GM12878 (cell line): ENCODE results near the gene FBLN5. TPM values are rescaled to one million over a fixed set of nuclear protein-coding genes. Genes with fewer than 3 reads are reported as not detected.

Source experiments
- ATAC-seq: fragments of 200-7000 bp; cut with Tn5 transposase; 3 replicates; pipeline ENCODE4 v1.9.1; 2020; ENCODE audit warnings: mild to moderate bottlenecking, moderate library complexity
- BruUV-seq: library from RNA; stranded (reverse); fragments of 400-500 nt; replicated peaks from 2 replicates; lab custom pipeline; 2021; lab: Mats Ljungman, UMichigan
- CTCF ChIA-PET: fragments of 300-600 bp; sonication (Branson Sonifier 250); formaldehyde crosslinking; extraction: SDS; loops from one replicate; lab custom pipeline; 2021; ENCODE audit warnings: inconsistent platforms; lab: Yijun Ruan, JAX
- POLR2A ChIA-PET: fragments of 350-600 bp; formaldehyde crosslinking; extraction: SDS; loops from one replicate; lab custom pipeline; 2021; ENCODE audit warnings: inconsistent platforms; lab: Charles Lee
- RAD21 ChIA-PET: fragments of 300-600 bp; sonication (Branson Sonifier 250); formaldehyde crosslinking; loops from one replicate; lab custom pipeline; 2023; ENCODE audit warnings: antibody characterized with exemption; ENCODE audit not compliant: unreplicated experiment; lab: Charles Lee
- SMC1A ChIA-PET: fragments of 300-600 bp; sonication (Branson Sonifier 250); formaldehyde crosslinking; loops from one replicate; lab custom pipeline; 2023; ENCODE audit not compliant: unreplicated experiment, uncharacterized antibody; lab: Charles Lee
- DNase-seq: peaks from one replicate; pipeline ENCODE4 v3.0.0-alpha.2; 2011; ENCODE audit warnings: low read depth, low spot score
- FAIRE-seq: peaks from 3 replicates; lab custom pipeline; 2011; peaks lifted over from hg19 to GRCh38; lab: Jason Lieb, UNC
- H2AFZ ChIP-seq: 2 replicates; pipeline ENCODE4 v1.6.0; 2011; ENCODE audit warnings: low read depth, low read length, control low read depth; ENCODE audit not compliant: control insufficient read depth
- H3K27ac ChIP-seq: 2 replicates; pipeline ENCODE4 v1.5.1; 2011; ENCODE audit warnings: control low read depth; ENCODE audit not compliant: control insufficient read depth, insufficient read depth
- H3K27me3 ChIP-seq, 2 experiments: replicated peaks in 1 of 2; 2 replicates each; pipeline versions ENCODE4 v1.6.0 to v1.6.1; 2011; ENCODE audit warnings: low read length in 1 of 2; ENCODE audit not compliant: control insufficient read depth in 2 of 2, insufficient read depth in 2 of 2
- H3K36me3 ChIP-seq, 2 experiments: 2 replicates each; pipeline ENCODE4 v1.5.1; 2011; ENCODE audit warnings: low read length in 1 of 2; ENCODE audit not compliant: control insufficient read depth in 2 of 2, insufficient read depth in 2 of 2
- H3K4me1 ChIP-seq: 2 replicates; pipeline ENCODE4 v1.6.1; 2011; ENCODE audit warnings: mild to moderate bottlenecking, low read length, moderate library complexity, mixed read lengths; ENCODE audit not compliant: control insufficient read depth, insufficient read depth
- H3K4me2 ChIP-seq: 2 replicates; pipeline ENCODE4 v1.6.0; 2011; ENCODE audit warnings: control low read depth; ENCODE audit not compliant: control insufficient read depth, insufficient read depth
- H3K4me3 ChIP-seq: fragments of 200-600 bp; sonication (generic); 2 replicates; pipeline ENCODE4 v1.5.1; 2016
- H3K79me2 ChIP-seq: 2 replicates; pipeline ENCODE4 v1.6.0; 2011; ENCODE audit warnings: low read length; ENCODE audit not compliant: control insufficient read depth, insufficient read depth
- H3K9ac ChIP-seq: 2 replicates; pipeline ENCODE4 v1.8.0; 2011; ENCODE audit warnings: low read length, control low read depth, mixed read lengths; ENCODE audit not compliant: control insufficient read depth, insufficient read depth
- H3K9me3 ChIP-seq: replicated peaks from 3 replicates; pipeline ENCODE4 v1.5.1; 2011; ENCODE audit warnings: mild to moderate bottlenecking, low read length; ENCODE audit not compliant: control insufficient read depth, insufficient read depth
- H4K20me1 ChIP-seq: 2 replicates; pipeline ENCODE4 v1.6.0; 2011; ENCODE audit not compliant: control insufficient read depth, insufficient read depth
- CREM ChIP-seq: IDR thresholded peaks from 2 replicates; pipeline ENCODE4 v1.6.1; 2014; ENCODE audit warnings: antibody characterized with exemption, low read depth
- DPF2 ChIP-seq: fragments of 450-650 bp; IDR thresholded peaks from 2 replicates; pipeline ENCODE4 v1.6.1; 2017; ENCODE audit warnings: mild to moderate bottlenecking
- ESRRA ChIP-seq: IDR thresholded peaks from 2 replicates; pipeline ENCODE4 v1.6.1; 2012; ENCODE audit warnings: mild to moderate bottlenecking, low read length, improper control_type of control experiment
- HDAC2 ChIP-seq: fragments of 200-600 bp; sonication (generic); IDR thresholded peaks from 2 replicates; pipeline ENCODE4 v1.6.1; 2017
- HSF1 ChIP-seq: fragments of 150-350 bp; IDR thresholded peaks from 2 replicates; pipeline ENCODE4 v1.6.1; 2014; ENCODE audit warnings: mild to moderate bottlenecking, low read depth, low read length
- IKZF1 ChIP-seq: fragments of 450-650 bp; conservative IDR thresholded peaks from 2 replicates; pipeline ENCODE4 v1.6.1; 2017; ENCODE audit warnings: antibody characterized with exemption, mild to moderate bottlenecking
- IKZF2 ChIP-seq, 2 experiments: fragments of 450-650 bp; IDR thresholded peaks; 2 replicates each; pipeline ENCODE4 v1.6.1; 2017; ENCODE audit warnings: mild to moderate bottlenecking in 2 of 2, moderate library complexity in 2 of 2
- MTA3 ChIP-seq: IDR thresholded peaks from 2 replicates; pipeline ENCODE4 v1.6.1; 2012; ENCODE audit warnings: low read length, inconsistent platforms, borderline replicate concordance
- SIN3A ChIP-seq: IDR thresholded peaks from 2 replicates; pipeline ENCODE4 v1.6.1; 2012; ENCODE audit warnings: low read depth, low read length, improper control_type of control experiment
- SMAD5 ChIP-seq: IDR thresholded peaks from 2 replicates; pipeline ENCODE4 v1.6.1; 2016; ENCODE audit warnings: antibody characterized with exemption, low read depth
- SPI1 ChIP-seq: IDR thresholded peaks from 2 replicates; pipeline ENCODE4 v1.6.1; 2011; ENCODE audit warnings: low read depth, mild to moderate bottlenecking, low read length, moderate library complexity, borderline replicate concordance; ENCODE audit not compliant: insufficient read depth
- SREBF2 ChIP-seq: IDR thresholded peaks from 2 replicates; pipeline ENCODE4 v1.6.1; 2012; ENCODE audit warnings: mild to moderate bottlenecking, low read length
- SRF ChIP-seq, 2 experiments: IDR thresholded peaks; 2 replicates each; pipeline ENCODE4 v1.6.1; 2011; ENCODE audit warnings: low read depth in 2 of 2, low read length in 2 of 2, mild to moderate bottlenecking in 1 of 2, moderate library complexity in 1 of 2
- STAT3 ChIP-seq: IDR thresholded peaks from 2 replicates; pipeline ENCODE4 v1.6.1; 2011; ENCODE audit warnings: low read depth, low read length, improper control_type of control experiment
- TAF1 ChIP-seq: IDR thresholded peaks from 2 replicates; pipeline ENCODE4 v1.6.1; 2011; ENCODE audit warnings: mild to moderate bottlenecking, low read depth, low read length, borderline replicate concordance
- TARDBP ChIP-seq: IDR thresholded peaks from 2 replicates; pipeline ENCODE4 v1.6.1; 2016; ENCODE audit warnings: borderline replicate concordance
- ZNF207 ChIP-seq: fragments of 450-650 bp; IDR thresholded peaks from 2 replicates; pipeline ENCODE4 v1.6.1; 2014; ENCODE audit warnings: antibody characterized with exemption, mild to moderate bottlenecking, borderline replicate concordance
- WGBS: methylation state at CpG from one replicate; pipeline ENCODE4 v1.1.6; 2016; ENCODE audit warnings: low lambda C conversion rate; ENCODE audit not compliant: insufficient replicate concordance, insufficient coverage; ENCODE audit errors: missing lambda C conversion rate; 5-methylcytosine and 5-hydroxymethylcytosine counted together
- in situ Hi-C: fragments of 300-500 bp; cut with MboI; formaldehyde crosslinking; loops from 9 replicates; pipeline ENCODE4 v1.14.3; 2018; ENCODE audit warnings: mixed read lengths
- intact Hi-C: fragments of 100-400 bp; cut with micrococcal nuclease; formaldehyde crosslinking; loops from one replicate; pipeline ENCODE4 v1.14.2; 2022; ENCODE audit not compliant: unreplicated experiment
- polyA plus RNA-seq, 11 experiments: library from polyadenylated mRNA; depleted of rRNA in 4 of 11; unstranded in 6 of 11; stranded (reverse) in 5 of 11; fragments of >200 nt; fragmentation: Nextera tagmentation in 4 of 11; fragmentation: Illumina TruSeq in 1 of 11; extraction: Ambion mirVana in 4 of 11; extraction: Trizol in 1 of 11; gene quantifications; 1 replicate in 1 of 11; 2 replicates in 10 of 11; pipeline versions ENCODE4 v1.2.1 to v1.2.3, GENCODE V29; 2011 to 2016; ENCODE audit warnings: inconsistent platforms in 2 of 11, missing spikeins in 2 of 11, low read depth in 1 of 11
- total RNA-seq, 4 experiments: library from RNA; depleted of rRNA in 3 of 4; stranded (reverse); fragments of >200 nt in 3 of 4; fragmentation: Illumina TruSeq in 1 of 4; extraction: Trizol in 1 of 4; gene quantifications; 2 replicates each; pipeline versions ENCODE4 v1.2.1 to v1.2.3, GENCODE V29; 2013 to 2021
- TF ChIP-seq, protein P1 (sequence below): fragments of 450-650 bp; IDR thresholded peaks from 2 replicates; pipeline ENCODE4 v1.6.1; 2018; ENCODE audit warnings: borderline replicate concordance, mild to moderate bottlenecking; ENCODE audit not compliant: partially characterized antibody
- TF ChIP-seq, protein P2 (sequence below): fragments of 450-650 bp; IDR thresholded peaks from 2 replicates; pipeline ENCODE4 v1.6.1; 2016; ENCODE audit warnings: mild to moderate bottlenecking

Gene FBLN5
- total and polyA plus RNA-seq, 10 of the 15 experiments (the other 5 are each of a cell fraction or from before 2014, with no cell fraction given), result 0.03 to 0.64 (median 0.24) TPM

DNA sequence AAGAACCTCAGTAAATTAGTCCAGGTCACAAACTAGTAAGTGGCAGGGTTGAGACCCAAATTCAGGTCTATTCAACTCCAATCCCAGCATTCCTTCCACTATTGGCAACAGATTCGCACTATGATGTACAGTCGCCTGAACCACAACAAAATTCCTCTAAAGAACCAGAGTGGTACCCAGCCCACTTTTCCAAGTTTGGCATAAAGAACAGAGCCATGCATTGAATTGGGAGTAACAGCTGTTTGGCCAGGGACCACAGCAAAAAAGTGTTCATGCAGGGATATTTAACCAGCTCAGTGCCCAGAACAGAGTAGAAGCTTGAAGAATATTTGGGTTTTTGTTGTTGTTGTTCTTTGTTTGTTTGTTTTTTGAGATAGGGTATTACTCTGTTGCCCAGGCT, 89.9 kb downstream of the FBLN5 start (continued):
- TF ChIP-seq, protein P1, sequence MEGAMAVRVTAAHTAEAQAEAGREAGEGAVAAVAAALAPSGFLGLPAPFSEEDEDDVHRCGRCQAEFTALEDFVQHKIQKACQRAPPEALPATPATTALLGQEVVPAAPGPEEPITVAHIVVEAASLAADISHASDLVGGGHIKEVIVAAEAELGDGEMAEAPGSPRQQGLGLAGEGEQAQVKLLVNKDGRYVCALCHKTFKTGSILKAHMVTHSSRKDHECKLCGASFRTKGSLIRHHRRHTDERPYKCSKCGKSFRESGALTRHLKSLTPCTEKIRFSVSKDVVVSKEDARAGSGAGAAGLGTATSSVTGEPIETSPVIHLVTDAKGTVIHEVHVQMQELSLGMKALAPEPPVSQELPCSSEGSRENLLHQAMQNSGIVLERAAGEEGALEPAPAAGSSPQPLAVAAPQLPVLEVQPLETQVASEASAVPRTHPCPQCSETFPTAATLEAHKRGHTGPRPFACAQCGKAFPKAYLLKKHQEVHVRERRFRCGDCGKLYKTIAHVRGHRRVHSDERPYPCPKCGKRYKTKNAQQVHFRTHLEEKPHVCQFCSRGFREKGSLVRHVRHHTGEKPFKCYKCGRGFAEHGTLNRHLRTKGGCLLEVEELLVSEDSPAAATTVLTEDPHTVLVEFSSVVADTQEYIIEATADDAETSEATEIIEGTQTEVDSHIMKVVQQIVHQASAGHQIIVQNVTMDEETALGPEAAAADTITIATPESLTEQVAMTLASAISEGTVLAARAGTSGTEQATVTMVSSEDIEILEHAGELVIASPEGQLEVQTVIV, result no peak
- TF ChIP-seq SRF (IDR thresholded peaks at IDR 0.05; ENCODE audit: low read depth in 2 of 2, low read length in 2 of 2) (no peak), CREM (no peak), HSF1 (no peak), ESRRA (no peak), DPF2 (no peak)

DNA sequence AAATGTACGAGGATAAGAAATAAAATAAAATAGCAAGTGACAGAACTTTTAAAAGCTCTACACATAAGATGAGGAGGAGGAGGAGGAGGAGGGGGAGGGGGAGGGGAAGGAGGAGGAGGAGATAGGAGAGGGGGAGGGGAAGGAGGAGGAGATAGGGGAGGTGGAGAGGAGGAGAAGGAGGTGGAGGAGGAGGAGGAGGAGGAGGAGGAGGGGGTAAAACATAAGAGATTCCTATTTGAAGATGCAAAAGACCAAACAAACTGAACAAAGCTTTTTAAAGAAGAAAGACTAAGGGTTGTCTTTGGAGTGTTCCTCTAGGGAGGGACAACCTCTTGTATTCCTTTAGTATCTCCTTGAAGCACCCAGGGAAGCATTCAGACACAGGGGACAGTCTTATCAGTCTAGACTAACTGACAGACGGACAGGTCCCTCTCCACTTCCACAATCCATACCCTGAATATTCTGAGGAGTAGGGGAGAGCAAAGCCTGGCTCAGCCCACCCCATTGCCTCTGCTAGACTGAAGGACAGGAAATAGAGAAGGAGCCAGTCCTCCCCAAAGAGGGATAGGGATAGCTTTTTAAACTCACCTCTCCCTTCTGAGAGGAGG, 93.1 kb downstream of the FBLN5 start:
- Histone ChIP-seq H3K4me2 (no peak overlapping the region), H3K27me3 (peaks cover 0 to 2% of the 10 kb centered on the region in 2 experiments; a peak in 1 of 4 replicates), H3K9me3 (no peaks in the 10 kb centered on the region), H3K9ac (no peak overlapping the region), H3K4me1 (peaks cover 10% of the 10 kb centered on the region), H3K36me3 (no peaks in the 10 kb centered on the region), H4K20me1 (no peaks in the 10 kb centered on the region), H3K4me3 (no peak overlapping the region), H3K79me2 (no peaks in the 10 kb centered on the region), H3K27ac (no peak overlapping the region), H2AFZ (no peak overlapping the region)
- 69% methylated on average over 2 of the region's 2 CpGs for WGBS
- ChIA-PET RAD21 (interaction anchor here (0.6 kb wide), 1 partner anchor 417 kb away, joined by 3 read pairs; no protein-coding TSS in a partner anchor), CTCF (interaction anchor here (0.6 kb wide), 1 partner anchor 57 kb away, joined by 3 read pairs; no protein-coding TSS in a partner anchor), SMC1A (no interaction called here), POLR2A (no interaction called here)
- ATAC-seq (no peak), DNase-seq (no peak), FAIRE-seq (no peak)
- in situ Hi-C loops (no loop called here), intact Hi-C loops (no loop called here)
- BruUV-seq, result no TSS peak
- TF ChIP-seq MTA3 (no peak), ZNF207 (no peak), SREBF2 (no peak), SMAD5 (no peak), HDAC2 (no peak), TARDBP (no peak), SIN3A (no peak), IKZF2 (IDR thresholded peaks at IDR 0.05) (no peak), TAF1 (no peak), IKZF1 (no peak), SPI1 (no peak), STAT3 (no peak)
- TF ChIP-seq, protein P2, sequence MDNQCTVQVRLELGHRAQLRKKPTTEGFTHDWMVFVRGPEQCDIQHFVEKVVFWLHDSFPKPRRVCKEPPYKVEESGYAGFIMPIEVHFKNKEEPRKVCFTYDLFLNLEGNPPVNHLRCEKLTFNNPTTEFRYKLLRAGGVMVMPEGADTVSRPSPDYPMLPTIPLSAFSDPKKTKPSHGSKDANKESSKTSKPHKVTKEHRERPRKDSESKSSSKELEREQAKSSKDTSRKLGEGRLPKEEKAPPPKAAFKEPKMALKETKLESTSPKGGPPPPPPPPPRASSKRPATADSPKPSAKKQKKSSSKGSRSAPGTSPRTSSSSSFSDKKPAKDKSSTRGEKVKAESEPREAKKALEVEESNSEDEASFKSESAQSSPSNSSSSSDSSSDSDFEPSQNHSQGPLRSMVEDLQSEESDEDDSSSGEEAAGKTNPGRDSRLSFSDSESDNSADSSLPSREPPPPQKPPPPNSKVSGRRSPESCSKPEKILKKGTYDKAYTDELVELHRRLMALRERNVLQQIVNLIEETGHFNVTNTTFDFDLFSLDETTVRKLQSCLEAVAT, result no peak
